HepG2 (cell line): ENCODE results near the gene MRPS35. TPM values are rescaled to one million over a fixed set of nuclear protein-coding genes. Genes with fewer than 3 reads are reported as not detected.

Experiments used
- ATF4 ChIP-seq, 2 experiments: fragments of 450-650 bp in 1 of 2; sonication (generic) in 1 of 2; formaldehyde crosslinking; IDR thresholded peaks; 2 replicates each; pipeline versions ENCODE4 v1.5.0 to v1.8.0; 2020 to 2022; ENCODE audit warnings: mild to moderate bottlenecking in 1 of 2, missing genetic modification reagents in 1 of 2
- MEF2D ChIP-seq: sonication (generic); formaldehyde crosslinking; IDR thresholded peaks from 2 replicates; pipeline ENCODE4 v1.5.1; 2020; ENCODE audit warnings: mild to moderate bottlenecking, missing genetic modification reagents
- MLLT10 ChIP-seq: sonication (generic); formaldehyde crosslinking; IDR thresholded peaks from 2 replicates; pipeline ENCODE4 v1.4.0; 2020; ENCODE audit warnings: missing genetic modification reagents
- POLR2AphosphoS5 ChIP-seq: IDR thresholded peaks from 2 replicates; pipeline ENCODE4 v1.6.1; 2012; ENCODE audit warnings: low read depth, low read length
- SETDB1 ChIP-seq: sonication (generic); formaldehyde crosslinking; IDR thresholded peaks from 2 replicates; pipeline ENCODE4 v1.5.1; 2020; ENCODE audit warnings: missing genetic modification reagents, mild to moderate bottlenecking, borderline replicate concordance
- ZBTB38 ChIP-seq: sonication (generic); formaldehyde crosslinking; IDR thresholded peaks from 2 replicates; pipeline ENCODE4 v1.5.1; 2020; ENCODE audit warnings: mild to moderate bottlenecking, missing genetic modification reagents
- ZBTB42 ChIP-seq: sonication (generic); formaldehyde crosslinking; IDR thresholded peaks from 2 replicates; pipeline ENCODE4 v1.5.0; 2020; ENCODE audit warnings: mild to moderate bottlenecking, missing genetic modification reagents
- ZNF230 ChIP-seq: sonication (generic); formaldehyde crosslinking; IDR thresholded peaks from 2 replicates; pipeline ENCODE4 v1.4.0; 2020; ENCODE audit warnings: mild to moderate bottlenecking, missing genetic modification reagents
- ZNF589 ChIP-seq: sonication (generic); formaldehyde crosslinking; conservative IDR thresholded peaks from 2 replicates; pipeline ENCODE4 v1.8.0; 2022; ENCODE audit warnings: mild to moderate bottlenecking, moderate library complexity, missing genetic modification reagents
- ZNF598 ChIP-seq: sonication (generic); formaldehyde crosslinking; IDR thresholded peaks from 2 replicates; pipeline ENCODE4 v1.5.1; 2020; ENCODE audit warnings: mild to moderate bottlenecking, missing genetic modification reagents, borderline replicate concordance
- ZNF841 ChIP-seq: sonication (generic); formaldehyde crosslinking; IDR thresholded peaks from 2 replicates; pipeline ENCODE4 v1.8.1; 2023; ENCODE audit warnings: missing genetic modification reagents, borderline replicate concordance
- polyA plus RNA-seq, 8 experiments: library from polyadenylated mRNA; depleted of rRNA in 3 of 8; stranded (reverse) in 7 of 8; unstranded in 1 of 8; fragments of >200 nt; fragmentation: Illumina TruSeq in 4 of 8; extraction: Trizol in 4 of 8; gene quantifications; 2 replicates each; pipeline versions ENCODE4 v1.2.1 to v1.2.3, GENCODE V29; 2011 to 2016; ENCODE audit warnings: low read depth in 4 of 8, missing spikeins in 1 of 8, mixed read lengths in 1 of 8; ENCODE audit not compliant: insufficient read depth in 1 of 8
- total RNA-seq, 5 experiments: library from RNA; depleted of rRNA; stranded (reverse); fragments of >200 nt; fragmentation: Illumina TruSeq; extraction: Trizol; gene quantifications; 2 replicates each; pipeline ENCODE4 v1.2.3, GENCODE V29; 2016; ENCODE audit warnings: low read depth in 1 of 5
- TF ChIP-seq, protein P1 (sequence below): sonication (generic); formaldehyde crosslinking; IDR thresholded peaks from 2 replicates; pipeline ENCODE4 v1.4.0; 2020; ENCODE audit warnings: missing genetic modification reagents, borderline replicate concordance
- TF ChIP-seq, protein P2 (sequence below): sonication (generic); formaldehyde crosslinking; IDR thresholded peaks from 2 replicates; pipeline ENCODE4 v1.5.0; 2020; ENCODE audit warnings: missing genetic modification reagents
- TF ChIP-seq, protein P3 (sequence below): sonication (generic); formaldehyde crosslinking; IDR thresholded peaks from 2 replicates; pipeline ENCODE4 v1.5.1; 2020; ENCODE audit warnings: missing genetic modification reagents, mild to moderate bottlenecking, borderline replicate concordance

Gene MRPS35
- total and polyA plus RNA-seq, 2 of the 13 experiments (the other 11 are each of a cell fraction or from before 2014, with no cell fraction given), result 63.4 to 104 TPM

- TF ChIP-seq ZNF841 (no peak), ZBTB38 (peak; percentile 91), POLR2AphosphoS5 (peak; percentile 95), MLLT10 (CRISPR knock-in tag) (no peak), ATF4 (CRISPR knock-in tag; IDR thresholded peaks at IDR 0.05) (peak in 1 of 2 experiments; percentile 72; a peak in 2 of 4 replicates), MEF2D (CRISPR knock-in tag) (no peak), ZBTB42 (CRISPR knock-in tag) (peak; percentile 80; the same call in 1 of the 2 replicates), SETDB1 (no peak; the same call in 1 of the 2 replicates), ZNF230 (CRISPR knock-in tag) (peak; percentile 84; the same call in 1 of the 2 replicates), ZNF589 (CRISPR knock-in tag) (0 out of 2 replicates have a peak, but pooled peaks have one; percentile 54), ZNF598 (CRISPR knock-in tag) (0 out of 2 replicates have a peak, but pooled peaks have one; percentile 56)
- TF ChIP-seq, protein P1, sequence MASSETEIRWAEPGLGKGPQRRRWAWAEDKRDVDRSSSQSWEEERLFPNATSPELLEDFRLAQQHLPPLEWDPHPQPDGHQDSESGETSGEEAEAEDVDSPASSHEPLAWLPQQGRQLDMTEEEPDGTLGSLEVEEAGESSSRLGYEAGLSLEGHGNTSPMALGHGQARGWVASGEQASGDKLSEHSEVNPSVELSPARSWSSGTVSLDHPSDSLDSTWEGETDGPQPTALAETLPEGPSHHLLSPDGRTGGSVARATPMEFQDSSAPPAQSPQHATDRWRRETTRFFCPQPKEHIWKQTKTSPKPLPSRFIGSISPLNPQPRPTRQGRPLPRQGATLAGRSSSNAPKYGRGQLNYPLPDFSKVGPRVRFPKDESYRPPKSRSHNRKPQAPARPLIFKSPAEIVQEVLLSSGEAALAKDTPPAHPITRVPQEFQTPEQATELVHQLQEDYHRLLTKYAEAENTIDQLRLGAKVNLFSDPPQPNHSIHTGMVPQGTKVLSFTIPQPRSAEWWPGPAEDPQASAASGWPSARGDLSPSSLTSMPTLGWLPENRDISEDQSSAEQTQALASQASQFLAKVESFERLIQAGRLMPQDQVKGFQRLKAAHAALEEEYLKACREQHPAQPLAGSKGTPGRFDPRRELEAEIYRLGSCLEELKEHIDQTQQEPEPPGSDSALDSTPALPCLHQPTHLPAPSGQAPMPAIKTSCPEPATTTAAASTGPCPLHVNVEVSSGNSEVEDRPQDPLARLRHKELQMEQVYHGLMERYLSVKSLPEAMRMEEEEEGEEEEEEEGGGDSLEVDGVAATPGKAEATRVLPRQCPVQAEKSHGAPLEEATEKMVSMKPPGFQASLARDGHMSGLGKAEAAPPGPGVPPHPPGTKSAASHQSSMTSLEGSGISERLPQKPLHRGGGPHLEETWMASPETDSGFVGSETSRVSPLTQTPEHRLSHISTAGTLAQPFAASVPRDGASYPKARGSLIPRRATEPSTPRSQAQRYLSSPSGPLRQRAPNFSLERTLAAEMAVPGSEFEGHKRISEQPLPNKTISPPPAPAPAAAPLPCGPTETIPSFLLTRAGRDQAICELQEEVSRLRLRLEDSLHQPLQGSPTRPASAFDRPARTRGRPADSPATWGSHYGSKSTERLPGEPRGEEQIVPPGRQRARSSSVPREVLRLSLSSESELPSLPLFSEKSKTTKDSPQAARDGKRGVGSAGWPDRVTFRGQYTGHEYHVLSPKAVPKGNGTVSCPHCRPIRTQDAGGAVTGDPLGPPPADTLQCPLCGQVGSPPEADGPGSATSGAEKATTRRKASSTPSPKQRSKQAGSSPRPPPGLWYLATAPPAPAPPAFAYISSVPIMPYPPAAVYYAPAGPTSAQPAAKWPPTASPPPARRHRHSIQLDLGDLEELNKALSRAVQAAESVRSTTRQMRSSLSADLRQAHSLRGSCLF (CRISPR knock-in tag), result peak; percentile 81; the same call in 1 of the 2 replicates
- TF ChIP-seq, protein P2, sequence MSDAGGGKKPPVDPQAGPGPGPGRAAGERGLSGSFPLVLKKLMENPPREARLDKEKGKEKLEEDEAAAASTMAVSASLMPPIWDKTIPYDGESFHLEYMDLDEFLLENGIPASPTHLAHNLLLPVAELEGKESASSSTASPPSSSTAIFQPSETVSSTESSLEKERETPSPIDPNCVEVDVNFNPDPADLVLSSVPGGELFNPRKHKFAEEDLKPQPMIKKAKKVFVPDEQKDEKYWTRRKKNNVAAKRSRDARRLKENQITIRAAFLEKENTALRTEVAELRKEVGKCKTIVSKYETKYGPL, result 0 out of 2 replicates have a peak, but pooled peaks have one; percentile 61
- TF ChIP-seq, protein P3, sequence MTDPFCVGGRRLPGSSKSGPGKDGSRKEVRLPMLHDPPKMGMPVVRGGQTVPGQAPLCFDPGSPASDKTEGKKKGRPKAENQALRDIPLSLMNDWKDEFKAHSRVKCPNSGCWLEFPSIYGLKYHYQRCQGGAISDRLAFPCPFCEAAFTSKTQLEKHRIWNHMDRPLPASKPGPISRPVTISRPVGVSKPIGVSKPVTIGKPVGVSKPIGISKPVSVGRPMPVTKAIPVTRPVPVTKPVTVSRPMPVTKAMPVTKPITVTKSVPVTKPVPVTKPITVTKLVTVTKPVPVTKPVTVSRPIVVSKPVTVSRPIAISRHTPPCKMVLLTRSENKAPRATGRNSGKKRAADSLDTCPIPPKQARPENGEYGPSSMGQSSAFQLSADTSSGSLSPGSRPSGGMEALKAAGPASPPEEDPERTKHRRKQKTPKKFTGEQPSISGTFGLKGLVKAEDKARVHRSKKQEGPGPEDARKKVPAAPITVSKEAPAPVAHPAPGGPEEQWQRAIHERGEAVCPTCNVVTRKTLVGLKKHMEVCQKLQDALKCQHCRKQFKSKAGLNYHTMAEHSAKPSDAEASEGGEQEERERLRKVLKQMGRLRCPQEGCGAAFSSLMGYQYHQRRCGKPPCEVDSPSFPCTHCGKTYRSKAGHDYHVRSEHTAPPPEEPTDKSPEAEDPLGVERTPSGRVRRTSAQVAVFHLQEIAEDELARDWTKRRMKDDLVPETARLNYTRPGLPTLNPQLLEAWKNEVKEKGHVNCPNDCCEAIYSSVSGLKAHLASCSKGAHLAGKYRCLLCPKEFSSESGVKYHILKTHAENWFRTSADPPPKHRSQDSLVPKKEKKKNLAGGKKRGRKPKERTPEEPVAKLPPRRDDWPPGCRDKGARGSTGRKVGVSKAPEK (CRISPR knock-in tag), result no peak
These were observed at the start of gene MRPS35 (continued) for GRCh38 chr12:27710592-27711316.
